DOHH2 (cell line): ENCODE results near the gene RIC1.

Experiments used
- H3F3A ChIP-seq: fragments of 200-600 bp; sonication (generic), shearing (Covaris generic); 2 replicates; pipeline ENCODE4 v1.6.0; 2016; ENCODE audit warnings: antibody characterized with exemption, mild to moderate bottlenecking; ENCODE audit not compliant: control insufficient read depth, insufficient read depth
- H3K27ac ChIP-seq: fragments of 200-600 bp; sonication (generic); 2 replicates; pipeline ENCODE4 v1.5.1; 2014; ENCODE audit warnings: low read depth, mild to moderate bottlenecking, low read length, moderate library complexity
- H3K27me3 ChIP-seq: fragments of 200-600 bp; sonication (generic); 2 replicates; pipeline ENCODE4 v1.6.1; 2014; ENCODE audit warnings: mild to moderate bottlenecking, low read length, mixed read lengths; ENCODE audit not compliant: control insufficient read depth
- H3K36me3 ChIP-seq: fragments of 200-600 bp; sonication (generic); 2 replicates; pipeline ENCODE4 v1.6.1; 2014; ENCODE audit warnings: mild to moderate bottlenecking, low read length, moderate library complexity, mixed read lengths; ENCODE audit not compliant: control insufficient read depth
- H3K4me1 ChIP-seq: fragments of 200-600 bp; sonication (generic); 2 replicates; pipeline ENCODE4 v1.6.1; 2014; ENCODE audit warnings: mild to moderate bottlenecking, low read length, mixed read lengths; ENCODE audit not compliant: control insufficient read depth
- H3K4me2 ChIP-seq: fragments of 200-600 bp; sonication (generic); 2 replicates; pipeline ENCODE4 v1.6.0; 2014; ENCODE audit warnings: mild to moderate bottlenecking, low read length, moderate library complexity
- H3K4me3 ChIP-seq: fragments of 200-600 bp; sonication (generic); 2 replicates; pipeline ENCODE4 v1.5.1; 2014; ENCODE audit warnings: mild to moderate bottlenecking, low read length, mixed read lengths
- H3K79me2 ChIP-seq: fragments of 200-600 bp; sonication (generic); 2 replicates; pipeline ENCODE4 v1.6.1; 2014; ENCODE audit warnings: mild to moderate bottlenecking, low read length, mixed read lengths; ENCODE audit not compliant: control insufficient read depth
- H3K9me2 ChIP-seq: fragments of 200-600 bp; sonication (generic); replicated peaks from 2 replicates; pipeline ENCODE4 v1.6.1; 2014; ENCODE audit warnings: mild to moderate bottlenecking, low read length, mixed read lengths; ENCODE audit not compliant: control insufficient read depth
- H3K9me3 ChIP-seq: fragments of 200-600 bp; sonication (generic); 2 replicates; pipeline ENCODE4 v1.6.1; 2014; ENCODE audit warnings: antibody characterized with exemption, low read length, mixed read lengths; ENCODE audit not compliant: control insufficient read depth, insufficient read depth
- H4K20me1 ChIP-seq: fragments of 200-600 bp; sonication (generic); 2 replicates; pipeline ENCODE4 v1.6.0; 2014; ENCODE audit warnings: low read depth, mild to moderate bottlenecking, antibody characterized with exemption, low read length, moderate library complexity; ENCODE audit not compliant: control insufficient read depth, insufficient read depth
- CTCF ChIP-seq: fragments of 200-600 bp; sonication (generic); IDR thresholded peaks from one replicate; pipeline ENCODE4 v1.5.1; 2014; ENCODE audit warnings: antibody characterized with exemption, mild to moderate bottlenecking, low read depth, low read length; ENCODE audit not compliant: poor library complexity, severe bottlenecking
- EZH2phosphoT487 ChIP-seq: fragments of 200-600 bp; sonication (generic); IDR thresholded peaks from 2 replicates; pipeline ENCODE4 v1.6.1; 2017; ENCODE audit warnings: borderline replicate concordance, mild to moderate bottlenecking, antibody characterized with exemption, low read length, moderate library complexity, mixed read lengths

Gene RIC1

GRCh38 chr9:5811751-5812150 lies 182.8 kb downstream of the RIC1 start:
- Histone ChIP-seq H3K27me3 (no peaks in the 10 kb centered on the region), H3K4me2 (no peak overlapping the region), H4K20me1 (no peaks in the 10 kb centered on the region), H3K79me2 (no peaks in the 10 kb centered on the region), H3K27ac (no peak overlapping the region), H3K9me3 (no peaks in the 10 kb centered on the region), H3K9me2 (no peaks in the 10 kb centered on the region), H3K4me3 (no peak overlapping the region), H3K4me1 (no peaks in the 10 kb centered on the region), H3F3A (no peaks in the 10 kb centered on the region), H3K36me3 (peaks cover 30% of the 10 kb centered on the region)
- no peak for TF ChIP-seq CTCF
- TF ChIP-seq EZH2phosphoT487 = no peak

- no peak for TF ChIP-seq EZH2phosphoT487
- no peak for TF ChIP-seq CTCF
- Histone ChIP-seq H3K27me3 (no peaks in the 10 kb centered on the region), H3K4me2 (no peak overlapping the region), H4K20me1 (no peaks in the 10 kb centered on the region), H3K36me3 (peaks cover 33% of the 10 kb centered on the region), H3K9me3 (no peaks in the 10 kb centered on the region), H3K9me2 (no peaks in the 10 kb centered on the region), H3K4me1 (no peaks in the 10 kb centered on the region), H3K79me2 (no peaks in the 10 kb centered on the region), H3F3A (no peaks in the 10 kb centered on the region), H3K27ac (no peak overlapping the region), H3K4me3 (no peak overlapping the region)
Measured at GRCh38 chr9:5813824-5814223, 184.9 kb downstream of the RIC1 start.

- Histone ChIP-seq H4K20me1 (no peaks in the 10 kb centered on the region), H3K9me2 (no peaks in the 10 kb centered on the region), H3K27ac (no peak overlapping the region), H3K9me3 (no peaks in the 10 kb centered on the region), H3K4me3 (no peak overlapping the region), H3K79me2 (no peaks in the 10 kb centered on the region), H3K4me2 (no peak overlapping the region), H3K4me1 (no peaks in the 10 kb centered on the region), H3K36me3 (peaks cover 23% of the 10 kb centered on the region), H3K27me3 (no peaks in the 10 kb centered on the region), H3F3A (no peaks in the 10 kb centered on the region)
- no peak for TF ChIP-seq CTCF
- TF ChIP-seq EZH2phosphoT487 = no peak
Measured at GRCh38 chr9:5815461-5815860, 186.6 kb downstream of the RIC1 start.

- Histone ChIP-seq H3K4me2 (no peak overlapping the region), H3K36me3 (peaks cover 16% of the 10 kb centered on the region), H3F3A (no peaks in the 10 kb centered on the region), H3K4me3 (no peak overlapping the region), H3K9me2 (no peaks in the 10 kb centered on the region), H3K27ac (no peak overlapping the region), H3K79me2 (no peaks in the 10 kb centered on the region), H3K9me3 (no peaks in the 10 kb centered on the region), H3K4me1 (no peaks in the 10 kb centered on the region), H4K20me1 (no peaks in the 10 kb centered on the region), H3K27me3 (no peaks in the 10 kb centered on the region)
- TF ChIP-seq EZH2phosphoT487 (no peak), CTCF (no peak)
Measured at GRCh38 chr9:5817862-5818261, 189.0 kb downstream of the RIC1 start.
